Measurements from ENCODE around the gene TTLL11. TPM values are rescaled to one million over a fixed set of nuclear protein-coding genes. Genes with fewer than 3 reads are reported as not detected.

Gene TTLL11
- total and polyA plus RNA-seq, 2 of the 8 experiments (the other 6 are each of a cell fraction or from before 2014, with no cell fraction given) = 0.56 to 0.80 TPM

GRCh38 chr9:121968056-121968455 is 125.1 kb downstream of the TTLL11 start:
- Histone ChIP-seq H3K18ac (ENCODE audit: extremely low read depth, low read length) (no peak overlapping the region), H3K14ac (ENCODE audit: insufficient read length) (no peak overlapping the region), H3K4me3 (ENCODE audit: extremely low read depth in 1 of 4, insufficient read depth in 2 of 4, low read depth in 3 of 4, low read length in 4 of 4) (no peak overlapping the region), H3K9me3 (ENCODE audit: insufficient read depth in 2 of 2, low read depth in 1 of 2, low read length in 1 of 2) (no peaks in the 10 kb centered on the region), H4K5ac (ENCODE audit: insufficient read length, low read depth, low read length) (no peak overlapping the region), H2AFZ (ENCODE audit: low read length) (no peak overlapping the region), H4K20me1 (replicated peaks in 1 of 2; ENCODE audit: control insufficient read depth in 1 of 2, insufficient read depth in 2 of 2, low read length in 2 of 2) (no peaks in the 10 kb centered on the region), H3K9ac (replicated peaks in 1 of 4; ENCODE audit: extremely low read depth in 1 of 4, low read depth in 3 of 4, low read length in 3 of 4) (no peak overlapping the region), H4K8ac (ENCODE audit: extremely low read depth, insufficient read depth, low read length) (no peak overlapping the region), H3K79me2 (ENCODE audit: control insufficient read depth in 1 of 2, insufficient read depth in 2 of 2, low read length in 2 of 2) (no peaks in the 10 kb centered on the region), H3K79me1 (ENCODE audit: low read depth, low read length) (no peaks in the 10 kb centered on the region), H2BK120ac (replicated peaks; ENCODE audit: low read depth, low read length) (no peak overlapping the region), H3K36me3 (ENCODE audit: control insufficient read depth in 2 of 4, insufficient read depth in 4 of 4, low read length in 3 of 4) (no peaks in the 10 kb centered on the region), H3K56ac (replicated peaks; ENCODE audit: insufficient read length, low read depth, low read length) (no peak overlapping the region), H3K4me2 (ENCODE audit: insufficient read depth in 1 of 2, low read depth in 2 of 2, low read length in 2 of 2) (no peak overlapping the region), H3K23ac (ENCODE audit: insufficient read length) (no peak overlapping the region), H2BK5ac (ENCODE audit: low read depth, low read length) (no peak overlapping the region), H2BK12ac (ENCODE audit: low read depth, low read length) (no peak overlapping the region), H3K27ac (ENCODE audit: low read depth, low read length) (no peak overlapping the region), H2AK5ac (ENCODE audit: low read depth, low read length) (no peak overlapping the region), H3K4me1 (replicated peaks in 1 of 4; ENCODE audit: control insufficient read depth in 3 of 4, insufficient read depth in 4 of 4, low read length in 3 of 4) (no peaks in the 10 kb centered on the region), H2BK15ac (ENCODE audit: low read length) (no peak overlapping the region), H3K27me3 (replicated peaks in 1 of 4; ENCODE audit: control insufficient read depth in 3 of 4, extremely low read depth in 1 of 4, insufficient read depth in 3 of 4, low read length in 3 of 4) (no peaks in the 10 kb centered on the region), H3K4ac (replicated peaks; ENCODE audit: insufficient read length, low read depth, low read length) (no peak overlapping the region), H3K23me2 (ENCODE audit: low read depth, low read length) (no peaks in the 10 kb centered on the region), H4K91ac (replicated peaks; ENCODE audit: insufficient read length, low read length) (no peak overlapping the region), H2BK20ac (ENCODE audit: low read length) (no peak overlapping the region)
- no peak for TF ChIP-seq HDAC6 (IDR thresholded peaks at IDR 0.05; ENCODE audit: low read depth, low read length)
- TF ChIP-seq TAF7 (optimal IDR thresholded peaks at IDR 0.05; ENCODE audit: borderline replicate concordance, low read depth, low read length) = no peak
- 87% methylated on average over 8 of the region's 8 CpGs; no CpG with 5 or more reads in 1 of the 2 experiments for WGBS, 2 experiments (ENCODE audit: extremely low coverage in 1 of 2, insufficient coverage in 1 of 2, insufficient read length in 1 of 2, insufficient replicate concordance in 2 of 2, low coverage in 1 of 2, low lambda C conversion rate in 2 of 2, missing lambda C conversion rate in 1 of 2)
- DNase-seq (ENCODE audit: low read depth in 1 of 2, low spot score in 2 of 2) = no peak
- CTCF ChIA-PET (ENCODE audit: partially characterized antibody) = interaction anchor here (0.7 to 1.4 kb wide), 7 partner anchors 12 to 221 kb away, joined by 3 to 5 read pairs (median 3); no protein-coding TSS in a partner anchor
- FAIRE-seq = no peak
- POLR2A ChIA-PET (ENCODE audit: partially characterized antibody) = no interaction called here

All from H1 (cell line).